NCI-H128 (cell line): ENCODE data around the gene ETV5.

Experiments used
- DNase-seq: peaks from one replicate; lab custom pipeline; 2025; ENCODE audit not compliant: unreplicated experiment; lab: John Stamatoyannopoulos, UW

ETV5 gene

DNA sequence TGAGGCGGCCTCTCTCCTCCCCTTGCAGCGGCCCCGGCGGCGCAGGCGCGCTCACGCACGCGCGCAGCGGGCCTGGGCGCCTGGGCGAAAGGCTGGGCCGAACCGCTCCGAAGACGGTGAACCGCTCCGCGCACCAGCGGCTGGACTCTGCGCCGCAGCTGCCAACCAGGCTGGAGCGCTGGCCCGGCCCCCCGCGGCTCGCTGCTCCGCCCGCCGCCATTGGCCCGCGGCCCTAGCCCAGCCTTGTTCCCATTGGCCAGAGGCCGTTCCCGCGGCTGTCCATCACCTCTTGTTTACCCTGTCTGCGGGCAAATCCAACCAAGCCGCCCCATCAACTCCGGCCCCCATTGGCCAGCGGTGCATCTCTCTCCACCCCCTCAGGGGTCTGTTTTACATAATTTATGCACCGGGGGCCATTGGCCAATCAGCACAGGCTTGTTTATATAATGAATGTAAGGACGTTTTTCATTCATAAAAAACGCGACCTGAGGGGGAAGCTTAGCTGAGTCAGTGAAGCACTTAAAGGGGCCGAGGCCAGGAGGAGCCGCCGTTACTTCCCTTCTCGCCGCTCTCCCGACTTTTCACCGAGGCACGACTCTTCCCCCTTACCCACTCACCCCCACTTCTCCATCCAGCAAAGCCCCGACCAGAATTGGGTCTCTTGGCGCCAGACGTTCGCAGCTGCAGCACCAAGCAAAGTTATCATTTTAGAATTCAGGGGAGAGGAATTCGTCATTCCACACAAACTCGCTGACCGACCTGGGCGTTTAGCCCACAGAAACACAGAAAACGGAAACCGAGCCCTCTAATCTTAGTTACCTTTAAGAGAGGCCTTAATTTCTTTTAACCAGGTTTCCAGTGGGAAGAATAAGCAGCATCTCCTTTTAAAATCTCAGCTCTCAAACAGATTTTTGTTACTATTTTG, at the start of gene ETV5:
Gene ETV5 (minus strand): TSS at position 149 of the 925 bp plus-strand sequence. CDS start 3,221 bp downstream, outside the sequence.
- peak; percentile 96 for DNase-seq

GRCh38 chr3:186154641-186155040, 45.8 kb upstream of the ETV5 start:
- DNase-seq = no peak

DNA sequence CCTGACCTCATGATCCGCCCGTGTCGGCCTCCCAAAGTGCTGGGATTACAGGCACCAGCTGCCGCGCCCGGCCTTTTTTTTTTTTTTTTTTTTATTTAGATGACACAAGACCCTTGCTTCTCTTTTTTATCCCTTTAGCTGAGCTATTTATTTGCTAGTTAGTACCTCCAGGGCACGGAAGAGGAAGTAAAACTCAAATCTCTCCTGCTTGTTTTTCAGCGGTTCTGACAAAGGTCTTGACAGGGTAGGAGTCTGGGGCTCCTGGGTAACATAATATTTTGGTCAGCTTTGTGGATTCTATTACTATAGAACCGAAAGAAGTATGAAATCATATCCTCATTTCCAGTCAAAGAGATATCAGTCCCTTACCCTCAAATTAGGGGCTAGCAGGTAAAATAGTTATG, 44.0 kb upstream of the ETV5 start:
- DNase-seq = no peak

GRCh38 chr3:186152361-186152798, 43.5 kb upstream of the ETV5 start:
- no peak for DNase-seq

- DNase-seq = no peak
Measured at GRCh38 chr3:186151077-186151971, 42.4 kb upstream of the ETV5 start.

DNA sequence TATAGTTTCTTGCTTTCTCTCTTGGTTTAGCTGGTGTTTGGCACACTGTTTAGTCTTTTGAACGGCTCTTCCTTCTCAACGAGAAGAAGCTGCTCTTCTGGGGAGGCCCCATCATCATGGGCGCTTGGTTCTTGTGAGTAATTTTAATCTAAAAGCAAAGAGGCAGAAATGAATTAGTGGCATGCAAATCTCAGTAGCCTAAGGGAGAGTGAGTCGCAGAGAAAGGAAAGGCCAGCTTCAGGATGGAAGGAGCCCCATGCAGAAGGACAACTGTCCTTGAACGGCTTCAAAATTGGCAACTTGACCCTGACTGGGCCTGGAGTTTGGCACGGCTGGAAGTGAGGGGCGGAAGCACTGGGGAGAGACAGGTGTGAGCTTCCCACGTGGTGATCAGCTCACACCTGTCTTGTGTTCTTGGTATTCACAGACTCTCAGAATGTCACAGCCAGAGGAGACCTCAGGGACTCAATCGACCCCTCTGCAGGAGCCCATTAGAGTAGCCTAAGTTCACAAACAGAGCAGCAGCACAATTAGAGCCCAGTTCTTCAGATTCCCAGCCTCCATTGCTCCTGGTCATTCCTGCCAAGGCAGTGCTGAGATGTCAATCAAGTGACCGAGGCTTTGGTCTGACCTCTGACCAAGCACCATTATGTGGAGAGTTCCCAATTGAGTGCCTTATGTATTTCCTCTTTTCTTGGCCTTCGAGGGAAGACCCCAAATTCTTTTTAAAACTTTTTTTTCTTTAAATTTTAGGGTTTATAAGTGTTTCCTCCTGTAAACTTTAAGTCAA, 41.3 kb upstream of the ETV5 start:
- DNase-seq = no peak

- DNase-seq = no peak
Measured at GRCh38 chr3:186149319-186149960, 40.6 kb upstream of the ETV5 start.

DNA sequence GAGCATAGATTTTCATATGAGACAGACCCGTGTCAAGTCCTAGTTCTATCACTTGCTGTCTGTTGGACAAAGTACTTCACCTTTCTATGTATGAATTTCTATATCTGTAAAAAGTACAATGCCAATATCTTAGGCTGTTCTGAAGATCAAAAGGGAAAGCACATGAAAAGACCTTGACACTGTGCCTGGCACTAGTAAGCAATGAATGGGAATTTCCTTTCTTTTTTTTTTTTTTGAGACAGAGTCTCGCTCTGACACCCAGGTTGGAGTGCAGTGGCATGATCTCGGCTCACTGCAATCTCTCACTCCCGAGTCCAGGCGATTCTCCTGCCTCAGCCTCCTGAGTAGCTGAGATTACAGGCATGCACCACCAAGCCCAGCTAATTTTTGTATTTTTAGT, 35.4 kb upstream of the ETV5 start:
- DNase-seq = no peak

DNA sequence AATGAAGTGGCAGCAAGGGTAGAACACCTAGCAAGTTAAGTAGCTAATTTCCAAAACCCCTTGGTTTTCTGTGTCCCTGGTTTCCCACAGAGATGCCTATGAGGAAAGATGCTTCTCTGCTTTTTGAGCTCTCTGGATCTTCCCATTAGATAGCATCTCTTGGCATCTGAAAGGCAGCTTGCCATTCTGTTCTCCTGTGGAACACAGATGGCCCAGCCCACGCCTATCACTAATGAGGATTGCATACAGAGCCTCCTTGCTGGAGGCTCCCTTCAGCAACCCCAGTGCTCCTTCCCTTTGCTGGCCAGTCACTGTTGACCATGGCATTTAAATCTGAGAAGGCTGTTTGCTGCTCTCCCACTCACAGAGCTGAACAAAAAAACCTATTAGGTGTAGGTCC, 34.4 kb upstream of the ETV5 start:
- no peak for DNase-seq

DNA sequence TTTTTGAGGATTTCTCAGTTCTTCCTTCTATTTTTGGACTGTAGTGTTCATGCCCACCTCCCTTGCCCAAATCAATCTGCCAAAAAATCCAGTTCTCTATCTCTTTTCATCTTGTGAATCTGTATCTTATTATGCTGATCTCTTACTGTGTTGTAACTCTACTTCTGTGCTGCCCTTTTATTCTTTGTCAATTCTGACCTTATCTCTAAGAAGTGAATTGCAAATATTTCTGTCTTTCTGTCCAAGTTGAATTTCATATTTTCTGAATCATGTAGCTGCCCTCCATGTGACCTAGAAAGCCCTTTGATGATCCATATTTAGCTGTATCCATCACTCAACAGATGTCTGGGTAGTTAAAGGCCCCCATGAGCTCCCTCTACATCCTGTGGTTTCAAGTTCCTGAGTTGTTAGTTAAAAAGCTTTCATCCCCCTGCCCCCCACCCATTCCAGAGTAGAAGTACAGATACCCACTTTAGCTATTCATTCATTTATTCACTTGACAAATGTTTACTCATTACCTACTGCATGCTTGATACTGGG, 33.6 kb upstream of the ETV5 start:
- DNase-seq = no peak

DNA sequence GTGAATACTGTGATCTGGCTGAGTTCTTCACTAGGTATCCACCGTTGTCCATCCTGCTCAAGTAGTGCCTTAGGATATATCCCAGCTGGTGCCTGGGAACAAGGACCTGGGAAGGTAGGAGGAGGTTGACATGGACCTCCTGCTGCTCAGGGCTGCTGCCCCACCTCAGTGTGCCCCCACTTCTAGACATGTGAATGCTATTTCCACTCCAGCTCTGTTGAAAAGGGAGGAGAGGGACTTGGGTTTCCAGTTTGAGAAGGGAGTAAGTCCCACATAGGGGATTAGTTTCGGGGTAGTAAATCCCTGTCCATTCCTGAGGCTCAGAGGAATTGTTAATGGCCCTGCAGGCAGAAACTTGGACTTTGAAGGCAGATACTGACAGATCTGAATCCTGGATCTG, 32.9 kb upstream of the ETV5 start:
- no peak for DNase-seq

DNA sequence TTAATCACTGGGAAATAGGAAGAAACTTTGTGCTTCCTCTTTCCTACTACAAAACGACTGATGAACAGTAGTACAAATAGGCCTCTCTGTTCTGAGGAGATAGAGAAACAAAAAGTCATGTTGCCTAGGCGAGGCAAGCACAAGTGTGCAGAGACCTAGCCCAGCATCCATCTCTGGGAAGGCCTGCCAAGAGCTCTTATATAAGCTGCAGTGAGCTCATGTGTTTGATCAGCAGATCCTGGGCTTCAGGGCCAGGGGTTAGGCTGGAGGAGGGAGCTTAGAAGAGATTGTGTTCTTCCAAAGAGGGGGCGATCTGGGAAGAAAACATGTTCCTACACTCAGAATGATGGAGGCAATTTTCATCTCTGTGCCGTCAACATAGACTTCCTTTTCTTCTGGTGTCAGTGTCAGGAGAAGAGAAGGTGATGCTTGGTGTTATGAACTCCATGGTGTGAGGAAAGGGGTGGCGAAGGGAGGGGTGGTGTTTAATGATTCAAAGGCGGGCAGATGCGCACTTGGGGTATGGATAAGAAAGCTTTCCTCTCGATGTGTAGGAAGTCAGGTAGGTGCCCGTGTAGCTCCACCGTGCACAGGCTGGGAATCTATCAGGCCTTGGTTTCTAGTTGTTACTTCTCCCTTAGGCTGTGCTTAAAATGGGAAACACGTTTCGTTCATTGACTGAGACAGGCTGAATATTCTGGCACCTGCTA, 29.5 kb upstream of the ETV5 start:
- no peak for DNase-seq

DNA sequence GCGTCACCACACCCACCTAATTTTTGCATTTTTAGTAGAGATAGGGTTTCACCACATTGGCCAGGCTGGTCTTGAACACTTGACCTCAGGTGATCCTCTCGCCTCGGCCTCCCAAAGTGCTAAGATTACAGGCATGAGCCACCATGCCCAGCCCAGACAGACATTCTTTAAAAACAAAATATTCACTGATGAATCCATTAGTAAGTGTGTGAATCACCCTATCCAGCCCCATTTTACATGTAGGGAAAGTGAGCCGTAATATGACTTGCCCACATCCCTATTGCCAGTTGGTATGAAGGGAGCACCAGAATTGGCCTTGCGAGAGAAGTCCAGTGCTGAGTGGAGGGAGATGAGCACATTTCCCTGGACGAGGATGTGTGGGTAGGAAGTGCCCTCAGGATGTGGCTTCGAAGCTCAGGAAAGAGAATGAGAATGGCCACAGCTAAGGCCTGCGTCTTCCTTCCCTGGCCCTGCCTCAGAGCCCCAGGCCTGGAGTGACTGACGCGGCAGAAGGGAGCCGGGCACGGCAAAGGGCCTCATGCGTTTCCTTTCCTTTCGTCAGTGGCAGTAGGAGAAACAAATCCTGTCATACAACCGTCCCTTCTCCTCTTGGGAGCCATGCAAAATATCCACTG, 28.3 kb upstream of the ETV5 start:
- DNase-seq = no peak

GRCh38 chr3:186133980-186134379, 25.1 kb upstream of the ETV5 start:
- DNase-seq = no peak

GRCh38 chr3:186132487-186132886, 23.6 kb upstream of the ETV5 start:
- DNase-seq = no peak

DNA sequence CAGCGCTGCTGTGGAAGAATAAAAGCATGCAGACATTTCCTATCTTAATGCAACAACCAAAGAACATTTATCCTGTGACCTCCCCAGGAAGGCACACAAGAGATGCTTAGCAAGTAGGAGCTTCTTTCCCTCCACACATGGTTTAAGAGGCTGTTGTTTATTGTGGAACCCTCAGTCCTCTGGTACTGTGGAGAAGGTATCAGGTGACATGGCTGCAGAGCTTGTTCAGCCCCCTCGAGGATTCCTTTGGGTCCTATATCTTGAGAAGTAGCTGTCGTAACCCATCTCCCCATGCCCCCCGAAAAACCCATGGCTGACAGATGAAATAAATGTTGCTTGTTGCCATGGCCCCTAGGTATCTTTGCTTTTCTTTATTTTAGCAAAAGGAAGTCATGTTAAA, 20.3 kb upstream of the ETV5 start:
- DNase-seq = no peak

GRCh38 chr3:186128158-186128557, 19.3 kb upstream of the ETV5 start:
- DNase-seq = no peak

- no peak for DNase-seq
Measured at GRCh38 chr3:186127463-186127862, 18.6 kb upstream of the ETV5 start.

DNA sequence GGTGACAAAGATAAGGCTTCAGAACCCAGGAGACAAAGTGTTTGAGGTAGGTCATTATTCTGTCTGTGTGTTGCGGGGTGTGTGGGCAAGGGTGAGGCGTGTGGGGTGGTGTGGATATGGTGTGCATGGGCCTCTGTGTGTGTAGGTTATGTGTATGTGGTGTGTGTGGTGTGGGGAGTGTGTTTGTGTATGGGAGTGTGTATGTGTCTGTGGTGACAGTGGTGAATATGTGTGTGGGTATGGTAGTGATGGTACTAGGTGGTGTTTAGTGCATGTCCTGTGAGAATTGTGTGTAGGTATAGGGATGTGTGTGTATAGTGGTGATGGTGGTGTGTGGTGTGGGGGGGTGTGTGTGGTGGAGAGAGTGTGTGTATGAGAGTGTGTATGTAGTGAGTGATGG, 16.2 kb upstream of the ETV5 start:
- DNase-seq = no peak
